Gastroesophageal sphincter (tissue), 4 donors: ENCODE measurements around the gene TTC7B. TPM values are rescaled to one million over a fixed set of nuclear protein-coding genes. Genes with fewer than 3 reads are reported as not detected.

Experiments
- ATAC-seq: fragments of 150-250 bp; one replicate; pipeline ENCODE4 v1.9.1; 2016; ENCODE audit warnings: mild to moderate bottlenecking, moderate library complexity
- H3K27ac ChIP-seq, 4 donors: fragments of 200-600 bp; sonication (generic) in 3 of 4; 1 replicate in 3 of 4; 2 replicates in 1 of 4; pipeline ENCODE4 v1.5.1; 2016 to 2019
- H3K27me3 ChIP-seq: fragments of 200-600 bp; sonication (generic); one replicate; pipeline ENCODE4 v1.5.1; 2019
- H3K36me3 ChIP-seq, 2 donors: fragments of 200-600 bp; sonication (generic); one replicate each; pipeline ENCODE4 v1.5.1; 2019; ENCODE audit warnings: control low read depth in 1 of 2
- H3K4me1 ChIP-seq, 3 donors: fragments of 200-600 bp; sonication (generic); 1 replicate in 2 of 3; 2 replicates in 1 of 3; pipeline ENCODE4 v1.5.1; 2016 to 2019; ENCODE audit warnings: control low read depth in 2 of 3
- H3K4me3 ChIP-seq, 2 donors: fragments of 200-600 bp; sonication (generic); one replicate each; pipeline ENCODE4 v1.5.1; 2019; ENCODE audit warnings: mild to moderate bottlenecking in 1 of 2, moderate library complexity in 1 of 2
- H3K9me3 ChIP-seq, 3 donors: fragments of 200-600 bp; sonication (generic); one replicate each; pipeline ENCODE4 v1.5.1; 2017 to 2019; ENCODE audit warnings: control low read depth in 2 of 3
- CTCF ChIP-seq, 4 experiments: fragments of 200-600 bp in 2 of 4; fragments of 450-650 bp in 2 of 4; sonication (generic) in 1 of 4; IDR thresholded peaks; one replicate each; pipeline ENCODE4 v1.5.1; 2017 to 2019; ENCODE audit warnings: antibody characterized with exemption in 4 of 4, mild to moderate bottlenecking in 2 of 4, moderate library complexity in 2 of 4
- EP300 ChIP-seq: sonication (generic); formaldehyde crosslinking; IDR thresholded peaks from one replicate; pipeline ENCODE4 v1.6.1; 2017; ENCODE audit warnings: antibody characterized with exemption, mild to moderate bottlenecking
- POLR2A ChIP-seq, 2 donors: fragments of 450-650 bp; IDR thresholded peaks; one replicate each; pipeline ENCODE4 v1.6.1; 2017; ENCODE audit warnings: antibody characterized with exemption in 2 of 2, mild to moderate bottlenecking in 2 of 2, moderate library complexity in 1 of 2
- POLR2AphosphoS5 ChIP-seq: sonication (generic); formaldehyde crosslinking; IDR thresholded peaks from one replicate; pipeline ENCODE4 v1.6.1; 2017; ENCODE audit warnings: antibody characterized with exemption
- WGBS, 2 donors: methylation state at CpG; one replicate each; pipeline ENCODE4 v1.1.5; 2018; ENCODE audit warnings: low coverage in 1 of 2; 5-methylcytosine and 5-hydroxymethylcytosine counted together
- total RNA-seq, 4 donors: library from RNA; depleted of rRNA; stranded (reverse); fragments of >200 nt; gene quantifications; one replicate each; pipeline ENCODE4 v1.1.0, GENCODE V29; 2016

Gene TTC7B
- total RNA-seq, 4 donors from 2014 or later = 59.0 to 170 (median 64.1) TPM

DNA sequence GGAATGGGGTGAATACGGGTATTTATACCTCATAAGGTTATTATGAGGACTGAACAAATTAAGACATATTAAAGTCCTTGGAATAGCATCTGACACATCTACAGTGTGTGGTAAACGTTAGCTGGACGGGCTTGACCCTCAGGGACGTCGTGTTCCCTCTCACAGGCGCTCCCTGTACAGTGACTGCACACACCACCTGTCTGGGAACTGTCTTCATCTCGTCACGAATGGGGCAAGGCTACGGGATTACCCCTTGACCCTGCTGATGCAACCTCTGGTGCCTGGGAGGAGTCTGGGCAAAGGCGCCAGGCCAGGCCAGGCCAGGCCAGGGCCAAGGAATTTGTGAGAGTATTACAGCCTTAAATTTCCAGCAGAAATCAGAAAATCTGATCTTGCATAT is 228.3 kb downstream of the TTC7B start:
- no peaks in the 10 kb centered on the region for H3K9me3 ChIP-seq
- ATAC-seq = no peak
- H3K27ac ChIP-seq = no peak overlapping the region
- 86% methylated on average over 5 of the region's 10 CpGs; no CpG with 5 or more reads in 1 of the 2 donors for WGBS, 2 donors
- no peak for TF ChIP-seq EP300
- no peak for TF ChIP-seq POLR2AphosphoS5
- TF ChIP-seq CTCF (IDR thresholded peaks at IDR 0.05) = no peak
- no peak for TF ChIP-seq POLR2A (IDR thresholded peaks at IDR 0.05)
- no peaks in the 10 kb centered on the region for H3K4me1 ChIP-seq
- H3K27me3 ChIP-seq = no peaks in the 10 kb centered on the region
- no peak overlapping the region for H3K4me3 ChIP-seq
- H3K36me3 ChIP-seq = peaks cover 0 to 72% of the 10 kb centered on the region in 2 donors

GRCh38 chr14:90587252-90587910 is 228.8 kb downstream of the TTC7B start:
- H3K36me3 ChIP-seq = peaks cover 0 to 71% of the 10 kb centered on the region in 2 donors
- TF ChIP-seq EP300 (no peak), POLR2AphosphoS5 (no peak), POLR2A (IDR thresholded peaks at IDR 0.05) (no peak), CTCF (IDR thresholded peaks at IDR 0.05) (no peak)
- H3K4me3 ChIP-seq = no peak overlapping the region
- H3K27ac ChIP-seq = no peak overlapping the region
- no peaks in the 10 kb centered on the region for H3K4me1 ChIP-seq
- ATAC-seq = no peak
- WGBS, 2 donors = 100% methylated on average over 3 of the region's 6 CpGs
- H3K9me3 ChIP-seq = no peaks in the 10 kb centered on the region
- H3K27me3 ChIP-seq = no peaks in the 10 kb centered on the region

GRCh38 chr14:90585106-90585505 is 231.1 kb downstream of the TTC7B start:
- 73 to 90% methylated on average over 2 to 6 of the region's 8 CpGs for WGBS, 2 donors
- Histone ChIP-seq H3K27me3 (no peaks in the 10 kb centered on the region), H3K4me3 (no peak overlapping the region), H3K9me3 (no peaks in the 10 kb centered on the region), H3K27ac (no peak overlapping the region), H3K4me1 (peaks cover 0 to 4% (median 0%) of the 10 kb centered on the region in 3 donors), H3K36me3 (peaks cover 0 to 60% of the 10 kb centered on the region in 2 donors)
- ATAC-seq = no peak
- no peak for TF ChIP-seq CTCF (IDR thresholded peaks at IDR 0.05)

GRCh38 chr14:90583916-90584605 is 232.2 kb downstream of the TTC7B start:
- Histone ChIP-seq H3K4me3 (no peak overlapping the region), H3K9me3 (no peaks in the 10 kb centered on the region), H3K27ac (no peak overlapping the region), H3K4me1 (peaks cover 0 to 5% (median 0%) of the 10 kb centered on the region in 3 donors), H3K36me3 (peaks cover 0 to 62% of the 10 kb centered on the region in 2 donors), H3K27me3 (no peaks in the 10 kb centered on the region)
- ATAC-seq = no peak
- TF ChIP-seq POLR2AphosphoS5 (no peak), EP300 (no peak), POLR2A (IDR thresholded peaks at IDR 0.05) (no peak), CTCF (IDR thresholded peaks at IDR 0.05) (no peak)
- 89% methylated on average over 9 of the region's 12 CpGs; no CpG with 5 or more reads in 1 of the 2 donors for WGBS, 2 donors

- no peak for ATAC-seq
Measured at GRCh38 chr14:90583427-90583826, 232.8 kb downstream of the TTC7B start.

More at GRCh38 chr14:90583427-90583826, 232.8 kb downstream of the TTC7B start:
- Histone ChIP-seq H3K4me3 (no peak overlapping the region), H3K4me1 (peaks cover 0 to 11% (median 0%) of the 10 kb centered on the region in 3 donors), H3K27me3 (no peaks in the 10 kb centered on the region), H3K9me3 (no peaks in the 10 kb centered on the region), H3K36me3 (peaks cover 0 to 67% of the 10 kb centered on the region in 2 donors), H3K27ac (no peak overlapping the region)
- TF ChIP-seq CTCF (IDR thresholded peaks at IDR 0.05) (no peak), EP300 (no peak), POLR2A (IDR thresholded peaks at IDR 0.05) (no peak), POLR2AphosphoS5 (no peak)
- 77 to 93% methylated on average over 2 to 4 of the region's 4 CpGs for WGBS, 2 donors
